GM19025 (cell line): ENCODE measurements around the gene SLC9A7.
A peak's percentile ranks its signal among the peaks of the same experiment; 100 is the strongest.

ENCODE experiments used
- ATAC-seq: cut with Tn5 transposase; IDR thresholded peaks from one replicate; pipeline ENCODE4 v1.9.1; 2021; ENCODE audit warnings: mild to moderate bottlenecking, low read depth, moderate library complexity; ENCODE audit not compliant: unreplicated experiment

Gene SLC9A7

DNA sequence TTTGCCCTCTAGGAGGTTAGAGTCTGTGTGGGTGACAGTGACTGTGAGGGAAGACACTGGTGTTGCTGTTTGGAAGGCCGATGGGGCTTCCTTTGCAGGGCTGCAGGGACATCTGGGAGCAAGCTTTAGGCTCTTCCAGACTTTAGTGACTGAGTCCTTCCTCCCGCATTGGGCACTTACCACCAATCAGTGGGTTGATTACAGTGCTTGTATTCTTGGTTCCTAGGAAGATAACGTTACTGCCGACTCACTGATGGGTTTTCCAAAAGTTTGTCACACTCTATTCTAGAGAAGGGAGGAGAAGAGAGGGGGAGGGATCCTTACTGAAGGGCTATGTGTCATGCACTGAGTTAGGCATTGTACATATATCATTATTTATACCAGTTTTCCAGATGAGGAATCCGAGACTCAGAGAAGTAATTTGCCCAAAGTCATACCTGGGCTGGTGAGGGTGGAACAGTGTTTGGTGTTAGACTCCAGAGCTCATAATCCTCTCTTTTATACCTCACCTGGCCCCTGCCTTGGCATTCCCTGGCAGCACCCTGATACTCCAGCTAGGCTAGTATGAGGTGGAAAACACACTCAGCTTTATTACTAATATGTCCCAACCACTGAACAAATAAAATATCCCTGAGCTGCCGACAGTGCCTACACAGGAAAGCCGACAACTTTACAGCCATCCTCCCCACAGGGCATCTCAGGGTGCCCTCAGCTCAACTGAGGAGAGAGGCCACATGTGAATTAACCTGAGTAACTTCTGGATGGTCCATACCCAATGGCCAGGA, 181.5 kb downstream of the SLC9A7 start:
- ATAC-seq, result no peak

DNA sequence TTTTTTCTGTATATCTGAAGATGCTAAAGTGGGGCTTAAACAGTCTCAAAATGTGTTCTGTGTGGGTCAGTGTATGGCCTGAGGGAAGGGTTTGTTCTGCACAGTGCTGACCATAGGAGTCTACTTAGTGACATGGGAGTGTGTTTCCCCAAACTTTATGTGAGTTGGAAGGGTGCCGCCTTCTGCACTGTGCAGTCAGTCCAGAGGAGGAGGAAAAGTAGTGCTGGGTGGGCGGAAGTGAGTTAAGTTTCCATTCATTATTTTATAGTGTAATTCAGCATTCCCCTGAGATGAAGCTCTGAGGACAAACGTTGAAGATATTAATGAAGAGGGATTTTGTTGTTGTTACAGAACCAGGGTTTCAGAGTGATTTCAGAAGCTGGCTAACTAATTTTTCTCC, 182.5 kb downstream of the SLC9A7 start:
- no peak for ATAC-seq

DNA sequence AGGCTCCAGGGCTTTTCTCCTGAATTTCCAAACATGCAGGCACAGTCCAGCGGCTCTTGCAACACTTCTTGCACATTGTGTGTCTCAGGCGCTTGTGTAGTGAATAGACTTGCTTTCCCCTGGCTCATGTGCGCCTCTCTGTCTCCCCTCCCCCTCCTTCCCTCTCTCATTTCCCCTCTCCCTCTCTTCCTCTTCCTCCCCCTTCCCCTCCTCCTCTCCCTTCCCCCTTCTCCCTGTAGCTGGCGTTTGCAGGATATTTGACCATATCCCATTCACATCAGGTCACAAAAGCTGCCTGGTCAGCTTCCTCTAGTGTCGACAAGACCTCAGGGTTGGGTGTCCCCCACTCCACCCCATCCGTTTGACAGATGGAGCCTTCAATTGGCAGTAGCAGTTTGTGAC, 182.9 kb downstream of the SLC9A7 start:
- ATAC-seq, result no peak

DNA sequence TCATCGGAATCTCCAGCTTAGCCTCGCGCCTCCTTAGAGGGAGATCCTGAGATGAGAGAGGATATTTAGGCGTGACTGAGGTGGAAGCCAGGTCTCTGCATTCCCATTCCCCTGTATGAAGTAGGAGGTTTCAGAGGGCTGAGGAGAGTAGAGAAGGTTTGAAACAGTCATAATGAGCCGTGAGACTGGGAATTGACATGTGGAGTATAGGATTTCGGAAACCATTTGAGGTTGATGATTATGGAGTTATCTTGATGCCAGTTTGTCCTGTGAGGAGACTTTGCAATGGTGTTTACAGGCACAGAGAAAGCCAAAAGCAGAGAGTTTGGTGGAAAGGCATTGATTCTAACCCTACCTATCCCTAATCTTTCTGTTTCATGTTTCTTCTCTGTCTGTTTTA, 183.3 kb downstream of the SLC9A7 start:
- ATAC-seq, result no peak

DNA sequence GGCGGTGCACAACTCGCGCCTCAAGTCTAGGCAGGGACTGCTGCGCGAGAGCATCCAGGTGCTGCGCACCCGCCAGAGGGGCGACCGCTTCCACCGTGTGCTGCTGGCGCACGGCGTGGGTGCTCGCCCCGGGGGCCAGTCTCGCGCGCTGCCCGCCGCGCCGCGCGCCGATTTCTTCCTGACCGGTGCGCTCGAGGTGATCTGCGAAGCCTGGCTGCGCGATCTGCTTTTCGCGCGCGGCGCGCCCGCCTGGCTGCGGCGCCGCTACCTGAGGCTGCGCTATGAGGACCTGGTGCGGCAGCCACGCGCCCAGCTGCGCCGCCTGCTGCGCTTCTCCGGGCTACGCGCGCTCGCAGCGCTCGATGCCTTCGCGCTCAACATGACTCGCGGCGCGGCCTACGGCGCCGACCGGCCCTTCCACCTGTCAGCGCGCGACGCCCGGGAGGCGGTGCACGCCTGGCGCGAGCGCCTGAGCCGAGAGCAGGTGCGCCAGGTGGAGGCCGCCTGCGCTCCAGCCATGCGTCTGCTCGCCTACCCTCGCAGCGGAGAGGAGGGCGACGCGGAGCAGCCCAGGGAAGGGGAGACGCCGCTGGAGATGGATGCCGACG, 184.0 kb downstream of the SLC9A7 start:
- peak; percentile 9 for ATAC-seq

DNA sequence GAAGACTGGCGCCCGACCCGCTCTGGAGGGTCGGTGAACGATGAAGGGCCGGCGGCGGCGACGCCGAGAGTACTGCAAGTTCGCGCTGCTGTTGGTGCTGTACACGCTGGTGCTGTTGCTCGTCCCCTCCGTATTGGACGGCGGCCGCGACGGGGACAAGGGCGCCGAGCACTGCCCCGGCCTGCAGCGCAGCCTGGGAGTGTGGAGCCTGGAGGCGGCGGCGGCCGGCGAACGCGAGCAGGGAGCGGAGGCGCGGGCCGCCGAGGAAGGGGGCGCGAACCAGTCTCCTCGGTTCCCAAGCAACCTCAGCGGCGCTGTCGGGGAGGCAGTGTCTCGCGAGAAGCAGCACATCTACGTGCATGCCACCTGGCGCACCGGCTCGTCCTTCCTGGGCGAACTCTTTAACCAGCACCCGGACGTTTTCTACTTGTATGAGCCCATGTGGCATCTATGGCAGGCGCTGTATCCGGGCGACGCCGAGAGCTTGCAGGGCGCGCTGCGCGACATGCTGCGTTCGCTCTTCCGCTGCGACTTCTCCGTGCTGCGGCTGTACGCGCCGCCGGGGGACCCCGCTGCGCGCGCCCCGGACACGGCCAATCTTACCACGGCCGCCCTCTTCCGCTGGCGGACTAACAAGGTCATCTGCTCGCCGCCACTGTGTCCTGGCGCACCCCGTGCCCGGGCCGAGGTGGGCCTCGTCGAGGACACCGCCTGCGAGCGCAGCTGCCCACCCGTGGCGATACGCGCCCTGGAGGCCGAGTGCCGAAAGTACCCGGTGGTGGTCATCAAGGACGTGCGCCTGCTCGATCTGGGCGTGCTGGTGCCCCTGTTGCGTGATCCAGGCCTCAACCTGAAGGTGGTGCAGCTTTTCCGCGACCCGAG, 184.8 kb downstream of the SLC9A7 start:
- ATAC-seq, result peak; percentile 24

DNA sequence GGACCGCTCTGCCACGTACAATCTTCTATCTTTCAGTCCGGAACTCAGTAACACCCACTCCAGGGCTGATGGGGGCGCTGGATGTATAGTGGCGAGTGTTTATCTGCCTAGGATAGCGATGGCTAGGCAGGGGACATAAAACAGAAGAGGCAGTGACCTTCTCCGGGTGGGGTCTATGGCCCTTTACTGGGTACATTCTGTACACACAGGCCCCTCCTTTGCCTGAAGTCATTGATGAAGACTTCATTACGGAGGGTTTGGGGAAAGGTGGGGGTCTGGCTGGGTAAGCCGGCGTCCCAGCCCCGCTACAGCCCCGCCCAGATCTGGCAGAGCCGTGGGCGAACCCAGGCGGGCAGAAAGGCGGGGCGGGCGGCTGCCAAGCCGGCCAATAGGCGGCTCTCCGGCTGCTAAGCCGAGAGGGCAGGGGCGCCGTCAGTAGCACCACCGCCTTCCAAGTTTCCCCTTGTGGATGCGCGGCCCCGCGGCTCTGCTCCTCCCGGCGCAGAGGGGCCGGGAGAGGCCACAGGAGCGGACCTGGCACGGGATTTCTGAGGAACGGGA, 185.5 kb downstream of the SLC9A7 start, which contains the start of gene CHST7:
Gene CHST7 (plus strand): TSS at position 435 of the 561 bp plus-strand sequence. CDS start 167 bp downstream, outside the sequence.
- ATAC-seq, result peak; percentile 42

DNA sequence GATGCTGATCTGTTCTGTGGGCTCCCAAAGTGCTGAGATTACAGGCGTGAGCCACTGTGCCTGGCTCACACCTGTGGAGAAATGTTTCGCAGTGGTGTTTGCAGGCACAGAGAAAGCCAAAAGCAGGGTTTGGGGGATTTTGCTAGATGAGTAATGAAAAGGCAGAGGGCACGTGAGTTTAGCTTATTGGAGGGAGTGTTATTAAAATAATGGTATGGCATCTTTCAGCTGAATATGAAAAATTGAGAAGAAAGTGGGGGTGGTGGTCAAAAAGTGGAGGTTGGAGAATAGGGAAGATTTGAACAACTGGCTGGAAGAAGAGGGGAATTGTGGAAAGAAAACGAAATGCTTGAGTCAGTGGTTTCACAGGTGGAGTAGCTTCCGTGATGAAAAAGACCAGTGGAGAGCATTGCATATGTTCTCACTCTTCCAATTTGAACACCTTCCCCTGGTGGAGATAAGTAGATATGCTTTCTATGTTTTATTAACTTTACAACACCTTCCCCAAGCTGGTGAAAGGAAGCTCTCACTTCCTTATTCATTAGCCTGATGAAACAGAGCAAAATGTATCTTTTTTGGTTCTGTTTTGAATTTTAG, 186.5 kb downstream of the SLC9A7 start:
- ATAC-seq, result no peak

DNA sequence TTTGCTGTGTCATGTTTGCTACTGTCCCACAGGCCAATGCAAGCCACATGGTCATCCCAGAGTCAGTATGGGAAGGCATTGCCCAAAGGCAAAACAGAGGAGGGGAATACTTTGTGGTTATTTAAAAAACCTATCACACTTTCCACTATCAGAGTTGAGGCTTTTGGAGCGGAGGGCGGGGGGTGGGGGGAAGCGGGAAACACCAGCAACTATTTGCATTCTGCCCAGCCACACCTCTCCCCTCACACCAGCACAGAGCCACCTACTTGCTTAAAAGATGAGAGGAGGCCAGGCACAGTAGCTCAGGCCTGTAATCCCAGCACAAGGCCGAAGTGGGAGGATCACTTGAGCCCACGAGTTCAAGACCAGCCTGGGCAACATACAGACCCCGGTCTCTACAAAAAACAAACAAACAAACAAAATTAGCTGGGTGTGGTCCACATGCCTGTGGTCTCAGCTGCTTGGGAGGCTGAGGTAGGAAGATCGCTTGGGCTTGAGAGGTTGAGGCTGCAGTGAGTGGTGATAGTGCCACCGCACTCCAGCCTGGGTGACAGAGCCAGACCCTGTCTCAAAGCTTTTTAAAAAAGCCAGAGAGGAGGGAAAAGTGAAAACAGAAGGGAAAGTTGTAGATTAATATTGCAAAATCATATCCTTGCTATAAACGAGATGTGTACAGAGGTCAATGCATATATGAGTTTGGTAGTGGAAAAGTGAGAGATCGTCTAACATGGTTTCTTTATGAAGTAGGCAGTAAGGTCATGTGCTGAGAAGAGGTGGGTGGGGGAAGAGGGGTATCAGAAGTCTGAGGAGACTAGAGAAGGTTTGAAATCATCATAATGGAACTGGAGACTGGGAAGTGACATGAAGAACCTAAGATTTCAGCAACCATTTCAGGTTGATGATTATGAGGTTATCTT, 187.2 kb downstream of the SLC9A7 start:
- ATAC-seq, result no peak

DNA sequence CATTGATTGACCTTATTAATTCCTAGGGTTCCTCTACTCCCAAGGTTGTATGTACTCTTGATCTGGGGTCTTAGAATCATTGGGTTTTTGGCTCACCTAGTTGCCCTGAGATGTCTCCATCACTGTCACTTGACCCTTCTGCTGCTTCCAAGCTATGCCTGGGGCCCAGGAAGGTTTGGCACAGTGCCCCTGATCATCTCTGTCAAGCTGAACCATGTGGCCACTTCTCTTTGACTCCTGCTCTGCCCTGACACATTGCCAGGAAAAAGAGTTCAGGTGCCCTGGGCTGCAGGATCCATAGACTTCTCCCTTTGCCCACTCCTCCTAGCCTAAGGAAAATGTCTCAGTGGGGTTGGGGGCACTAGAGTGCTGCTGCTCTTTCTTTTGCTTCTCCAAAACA, 189.3 kb downstream of the SLC9A7 start:
- ATAC-seq, result no peak

DNA sequence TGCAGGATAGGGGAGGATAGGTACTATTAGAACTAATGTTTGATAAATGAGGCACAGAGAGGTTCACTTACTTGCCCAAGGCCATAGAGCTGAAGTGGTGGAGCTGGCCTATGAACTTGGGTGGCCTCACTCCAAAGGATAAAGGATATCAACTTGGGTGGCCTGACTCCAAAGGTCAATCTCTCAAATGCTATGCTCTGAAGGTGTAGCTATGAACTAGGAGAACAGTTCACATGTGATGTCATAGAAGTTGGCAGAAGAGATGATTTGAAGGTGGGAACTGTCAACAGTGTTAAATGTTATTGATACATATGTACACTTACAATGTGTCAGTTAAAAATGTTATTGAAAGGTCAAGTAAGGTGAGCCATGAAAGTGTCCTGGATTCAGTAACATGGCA, 191.5 kb downstream of the SLC9A7 start:
- no peak for ATAC-seq

DNA sequence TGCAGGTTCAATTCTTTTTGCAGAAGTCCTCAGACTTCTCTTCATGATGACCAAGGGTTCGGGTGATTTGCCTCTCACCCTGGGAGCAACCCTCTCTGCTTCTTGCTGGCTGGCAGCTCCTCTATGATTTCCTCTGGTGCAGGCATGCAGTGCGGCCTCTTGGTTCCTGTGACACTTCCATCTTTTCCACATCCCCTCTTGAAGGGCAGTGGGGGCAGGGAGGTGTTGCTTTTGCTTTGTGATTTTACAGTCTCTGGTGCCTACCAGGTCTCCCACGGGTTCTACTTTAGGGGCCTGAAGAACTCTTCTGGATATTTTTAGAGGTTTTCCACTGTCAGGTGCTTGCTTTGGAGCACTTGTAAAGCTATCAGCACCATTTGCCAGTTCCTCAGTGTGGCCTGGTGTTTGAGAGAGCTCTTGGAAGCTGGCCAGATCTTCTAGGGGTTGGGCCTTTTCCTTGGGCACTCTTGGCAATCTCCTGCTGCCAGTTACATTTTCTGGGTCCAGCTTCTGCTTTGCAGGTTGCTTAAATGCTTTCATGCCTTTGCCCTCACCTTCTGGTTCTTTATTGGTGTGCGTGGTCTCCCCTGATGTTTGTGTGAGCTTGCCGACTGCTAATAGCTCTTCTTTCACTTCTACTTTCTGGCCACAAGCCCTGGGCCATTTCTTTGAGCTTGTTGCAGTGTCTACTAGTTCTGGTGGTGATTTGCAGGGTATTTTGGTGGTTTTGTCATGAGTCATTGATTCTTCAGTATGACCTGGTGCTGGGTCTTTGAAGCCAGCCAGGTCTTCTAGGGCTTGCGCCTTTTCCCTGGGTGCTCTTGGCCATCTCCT, 196.9 kb downstream of the SLC9A7 start:
- peak; percentile 97 for ATAC-seq

DNA sequence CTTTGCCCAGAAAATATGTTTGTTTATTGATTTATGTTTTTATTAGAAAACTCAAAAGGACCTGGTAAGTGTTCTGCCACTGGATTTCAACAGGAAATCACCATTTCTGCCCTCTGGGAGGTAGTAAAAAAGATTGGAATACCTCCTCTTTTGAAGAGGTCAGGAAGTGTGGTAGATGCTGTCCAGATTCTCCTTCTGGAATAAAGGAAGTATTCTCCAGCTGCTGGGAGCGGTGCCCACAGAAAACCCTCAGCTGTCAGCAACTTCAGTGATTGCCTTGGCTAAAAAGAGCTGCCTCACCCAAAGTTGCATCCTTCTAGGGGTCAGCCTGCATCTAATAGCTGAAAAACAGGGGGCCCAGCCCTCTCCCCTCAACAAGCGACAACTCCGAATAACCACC, 199.9 kb downstream of the SLC9A7 start:
- ATAC-seq, result no peak

DNA sequence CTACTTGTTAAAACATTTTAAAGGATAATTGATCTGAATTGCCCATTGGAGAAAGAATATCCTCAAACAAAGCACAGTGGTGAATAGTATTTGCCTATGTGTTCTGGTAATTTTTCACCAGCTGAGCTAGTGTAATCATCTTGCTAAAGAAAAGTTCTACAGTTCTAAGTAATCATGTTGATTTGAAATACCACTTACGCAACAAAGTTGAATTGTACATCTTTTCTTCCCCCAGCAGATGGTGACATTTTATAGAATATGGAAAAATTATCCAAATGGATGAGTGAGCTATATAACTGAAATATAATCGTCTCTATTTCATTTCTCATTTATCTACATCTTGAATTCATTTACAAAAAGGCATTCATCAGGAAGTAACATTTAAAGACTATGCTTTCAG, 204.0 kb downstream of the SLC9A7 start:
- ATAC-seq, result no peak

DNA sequence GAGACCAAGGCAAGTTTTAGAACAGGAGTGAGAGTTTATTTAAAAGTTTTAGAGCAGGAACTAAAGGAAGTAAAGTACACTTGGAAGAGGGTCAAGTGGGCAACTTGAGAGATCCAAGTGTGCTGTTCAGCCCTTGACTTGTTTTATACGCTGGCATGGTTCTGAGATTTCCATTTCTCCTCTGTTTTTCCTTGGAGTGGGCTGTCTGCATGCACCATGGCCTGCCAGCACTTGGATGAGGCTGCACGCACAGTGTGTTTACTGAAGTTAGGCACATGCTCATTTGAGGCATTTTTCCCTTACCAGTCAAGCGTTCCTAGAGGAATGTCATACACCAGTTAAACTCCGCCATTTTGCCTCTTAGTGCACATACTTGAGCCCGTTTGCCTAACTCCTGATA, 205.0 kb downstream of the SLC9A7 start:
- ATAC-seq, result no peak

DNA sequence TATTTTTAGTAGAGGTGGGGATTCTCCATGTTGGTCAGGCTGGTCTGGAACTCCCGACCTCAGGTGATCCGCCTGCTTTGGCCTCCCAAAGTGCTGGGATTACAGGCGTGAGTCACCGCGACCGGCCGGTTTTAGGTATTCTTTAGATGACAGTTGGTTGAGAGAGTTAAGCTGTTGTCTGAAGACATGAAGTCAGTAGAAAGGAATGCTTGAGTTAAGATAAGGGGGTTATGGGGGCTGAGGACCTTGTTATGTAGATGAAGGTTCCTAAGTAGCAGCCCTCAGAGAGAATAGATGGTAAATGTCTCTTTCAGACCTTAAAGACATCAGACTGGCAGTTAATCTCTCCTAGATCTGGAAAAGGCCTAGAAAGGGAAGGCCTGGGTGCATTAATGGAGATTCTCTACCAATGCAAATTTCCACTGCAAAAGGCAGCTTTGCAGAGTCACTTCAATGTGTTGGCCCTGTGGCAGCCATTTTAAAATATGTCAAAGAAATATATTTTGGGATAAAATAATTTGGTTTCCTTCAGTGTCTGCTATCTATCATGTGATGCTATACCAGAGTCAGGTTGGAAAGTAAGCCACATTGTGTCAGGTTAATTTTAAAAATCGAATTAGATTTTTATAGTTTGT, 207.3 kb downstream of the SLC9A7 start:
- ATAC-seq, result no peak

DNA sequence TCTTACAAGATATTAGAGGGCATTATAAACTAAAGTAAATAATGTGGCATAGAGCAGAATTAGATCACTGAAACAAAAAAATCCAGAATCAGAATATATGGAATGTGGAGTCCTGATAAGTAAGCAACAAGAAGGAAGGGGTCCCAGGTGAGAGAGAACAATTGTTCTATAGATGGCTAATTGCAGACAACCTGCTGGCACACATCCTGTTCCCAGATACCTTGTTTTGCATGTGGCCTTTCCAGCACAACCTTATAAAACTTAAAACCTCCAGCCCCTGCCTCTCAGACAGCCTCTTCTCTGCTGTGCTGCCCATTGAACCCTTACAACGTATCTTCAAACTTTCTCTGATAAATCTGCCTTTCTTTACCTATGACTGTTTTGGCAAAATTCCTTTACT, 209.0 kb downstream of the SLC9A7 start:
- no peak for ATAC-seq
